NCI-H1436 (cell line): ENCODE data around the gene STAB1.

Experiments used
- DNase-seq: peaks from one replicate; lab custom pipeline; 2025; lab: John Stamatoyannopoulos, UW

Gene STAB1

GRCh38 chr3:52494886-52495495 is at the start of gene STAB1:
Gene STAB1 (plus strand): TSS chr3:52495338. CDS start chr3:52495414, 76 bp downstream.
- no peak for DNase-seq

GRCh38 chr3:52446042-52446441 is 49.1 kb upstream of the STAB1 start:
- DNase-seq: no peak

GRCh38 chr3:52446631-52447511 is 48.3 kb upstream of the STAB1 start:
- DNase-seq: peak; percentile 47

- DNase-seq: no peak
These were observed 47.4 kb upstream of the STAB1 start for GRCh38 chr3:52447512-52448355.

GRCh38 chr3:52450489-52451236 is 44.5 kb upstream of the STAB1 start:
- no peak for DNase-seq

- no peak for DNase-seq
These were observed 43.7 kb upstream of the STAB1 start for GRCh38 chr3:52451237-52452083.

GRCh38 chr3:52452126-52452525 is 43.0 kb upstream of the STAB1 start:
- DNase-seq: no peak

- no peak for DNase-seq
These were observed 42.4 kb upstream of the STAB1 start for GRCh38 chr3:52452570-52453221.

GRCh38 chr3:52453496-52454249 is 41.5 kb upstream of the STAB1 start, which contains the start of gene TNNC1:
Gene TNNC1 (minus strand): TSS chr3:52454041. CDS start chr3:52454015, 26 bp downstream.
- DNase-seq: no peak

- DNase-seq: no peak
These were observed 40.7 kb upstream of the STAB1 start for GRCh38 chr3:52454250-52454937.

- DNase-seq: no peak
These were observed 40.2 kb upstream of the STAB1 start for GRCh38 chr3:52454938-52455282.

GRCh38 chr3:52455283-52456168 is 39.6 kb upstream of the STAB1 start, which contains the start of gene NISCH:
Gene NISCH (plus strand): TSS chr3:52455604. CDS start chr3:52455642, 38 bp downstream.
- DNase-seq: peak; percentile 66

GRCh38 chr3:52456169-52456799 is 38.9 kb upstream of the STAB1 start:
- DNase-seq: no peak

GRCh38 chr3:52456800-52457183 is 38.3 kb upstream of the STAB1 start:
- no peak for DNase-seq

- DNase-seq: no peak
These were observed 36.9 kb upstream of the STAB1 start for GRCh38 chr3:52458031-52458760.

GRCh38 chr3:52458770-52459545 is 36.2 kb upstream of the STAB1 start:
- no peak for DNase-seq
